HFF-Myc (cell line): ENCODE measurements around the gene UQCC2.

ENCODE experiments used
- DNase-seq: peaks from one replicate; pipeline ENCODE4 v3.0.0-alpha.2; 2011; ENCODE audit warnings: low read depth; ENCODE audit errors: extremely low read depth
- H3K4me3 ChIP-seq: replicated peaks from 2 replicates; pipeline ENCODE4 v1.5.1; 2011; ENCODE audit warnings: low read depth, mild to moderate bottlenecking, control low read depth, low read length
- CTCF ChIP-seq: IDR thresholded peaks from 2 replicates; pipeline ENCODE4 v1.5.1; 2012; ENCODE audit warnings: mild to moderate bottlenecking, low read depth, low read length, control low read depth; ENCODE audit errors: missing control alignments

The UQCC2 gene

GRCh38 chr6:33688006-33688405 lies 23.5 kb downstream of the UQCC2 start:
- H3K4me3 ChIP-seq = no peak overlapping the region
- no peak for TF ChIP-seq CTCF
- no peak for DNase-seq

GRCh38 chr6:33686981-33687975 lies 24.2 kb downstream of the UQCC2 start:
- no peak for TF ChIP-seq CTCF
- H3K4me3 ChIP-seq = no peak overlapping the region
- no peak for DNase-seq

- no peak for TF ChIP-seq CTCF
- no peak overlapping the region for H3K4me3 ChIP-seq
- no peak for DNase-seq
These were observed 25.1 kb downstream of the UQCC2 start for GRCh38 chr6:33686225-33686924.

GRCh38 chr6:33685411-33686224 lies 25.9 kb downstream of the UQCC2 start:
- H3K4me3 ChIP-seq = no peak overlapping the region
- DNase-seq = no peak
- TF ChIP-seq CTCF = no peak

- H3K4me3 ChIP-seq = no peak overlapping the region
- TF ChIP-seq CTCF = no peak
- DNase-seq = no peak
These were observed 26.5 kb downstream of the UQCC2 start for GRCh38 chr6:33684983-33685382.

GRCh38 chr6:33684428-33684896 lies 27.0 kb downstream of the UQCC2 start:
- no peak for DNase-seq
- TF ChIP-seq CTCF = no peak
- no peak overlapping the region for H3K4me3 ChIP-seq
